HG03159 (cell line): Measurements from ENCODE around the gene PCNX1.
"Not testable (repeated sequence)": the region's sequence is repeated elsewhere in the genome, so short reads cannot be mapped to it uniquely, and the experiment has no call there.

Experiments used
- ATAC-seq: cut with Tn5 transposase; IDR thresholded peaks from one replicate; pipeline ENCODE4 v1.9.1; 2021; ENCODE audit warnings: mild to moderate bottlenecking, moderate library complexity; ENCODE audit not compliant: unreplicated experiment

Gene PCNX1

DNA sequence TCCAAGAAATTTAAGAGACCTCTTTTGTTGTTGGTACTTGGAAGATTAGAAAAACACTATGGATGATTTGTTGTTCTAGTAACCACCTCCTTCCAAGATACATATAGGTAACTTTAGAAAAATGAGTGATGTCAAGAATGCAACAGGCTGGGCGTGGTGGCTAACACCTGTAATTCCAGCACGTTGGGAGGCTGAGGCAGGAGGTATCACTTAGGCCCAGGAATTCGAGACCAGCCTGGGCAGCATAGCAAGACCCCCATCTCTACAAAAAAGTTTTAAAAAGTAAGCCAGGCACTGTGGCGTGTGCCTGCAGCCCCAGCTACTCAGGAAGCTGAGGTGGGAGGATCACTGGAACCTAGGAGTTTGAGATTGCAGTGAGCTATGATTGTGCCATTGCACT is 97.8 kb downstream of the PCNX1 start:
- no peak for ATAC-seq

GRCh38 chr14:71006200-71006563 is 98.9 kb downstream of the PCNX1 start:
- no peak for ATAC-seq

- no peak for ATAC-seq
Observed at GRCh38 chr14:71011479-71011878, 104.2 kb downstream of the PCNX1 start.

DNA sequence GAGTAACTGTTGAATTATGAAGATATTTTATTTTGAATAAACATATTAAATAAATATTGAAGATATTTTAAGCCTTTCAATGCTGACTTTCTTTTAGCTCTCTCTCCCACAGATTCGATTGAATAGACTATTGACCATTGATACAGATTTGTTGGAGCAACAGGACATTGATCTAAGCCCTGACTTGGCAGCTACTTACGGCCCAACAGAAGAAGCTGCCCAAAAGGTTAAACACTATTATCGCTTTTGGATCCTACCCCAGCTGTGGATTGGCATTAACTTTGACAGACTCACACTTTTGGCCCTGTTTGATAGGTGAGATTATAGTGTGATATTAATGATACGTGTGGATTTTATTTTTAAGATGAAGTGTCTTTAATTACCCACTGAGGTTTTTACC is 105.6 kb downstream of the PCNX1 start:
- no peak for ATAC-seq

DNA sequence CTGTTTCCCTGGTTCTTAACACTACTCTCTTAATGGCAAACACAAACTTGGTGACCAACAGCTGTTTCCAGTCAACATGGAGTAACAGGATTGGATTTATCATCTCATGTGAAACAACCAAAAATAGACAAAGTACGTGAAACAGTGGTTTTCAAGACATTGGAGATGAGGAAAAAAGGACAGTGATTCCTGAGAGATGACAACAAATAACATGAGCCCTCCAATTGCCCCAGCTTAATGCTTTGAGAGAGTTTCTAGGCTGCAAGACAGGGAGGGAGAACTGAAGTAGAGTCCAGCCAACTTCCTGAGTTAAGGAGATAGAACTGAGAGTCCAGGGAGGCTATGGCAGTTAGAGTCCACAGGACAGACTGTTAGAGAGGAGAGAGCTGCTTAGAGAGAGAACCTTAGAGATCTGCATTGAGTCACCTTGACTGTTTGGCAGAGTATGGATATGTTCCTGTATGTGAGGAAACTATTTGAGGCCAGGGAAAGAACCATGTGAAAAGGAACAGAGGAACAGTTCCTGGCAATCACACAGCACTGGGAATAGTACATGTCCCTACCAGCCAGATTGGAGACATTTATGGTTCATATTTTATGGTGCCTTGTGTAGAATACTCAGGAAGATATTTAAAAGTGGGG is 106.4 kb downstream of the PCNX1 start:
- no peak for ATAC-seq

GRCh38 chr14:71019917-71020316 is 112.7 kb downstream of the PCNX1 start:
- not testable (repeated sequence) for ATAC-seq

- ATAC-seq, result no peak
Observed at GRCh38 chr14:71021347-71022011, 114.2 kb downstream of the PCNX1 start.

DNA sequence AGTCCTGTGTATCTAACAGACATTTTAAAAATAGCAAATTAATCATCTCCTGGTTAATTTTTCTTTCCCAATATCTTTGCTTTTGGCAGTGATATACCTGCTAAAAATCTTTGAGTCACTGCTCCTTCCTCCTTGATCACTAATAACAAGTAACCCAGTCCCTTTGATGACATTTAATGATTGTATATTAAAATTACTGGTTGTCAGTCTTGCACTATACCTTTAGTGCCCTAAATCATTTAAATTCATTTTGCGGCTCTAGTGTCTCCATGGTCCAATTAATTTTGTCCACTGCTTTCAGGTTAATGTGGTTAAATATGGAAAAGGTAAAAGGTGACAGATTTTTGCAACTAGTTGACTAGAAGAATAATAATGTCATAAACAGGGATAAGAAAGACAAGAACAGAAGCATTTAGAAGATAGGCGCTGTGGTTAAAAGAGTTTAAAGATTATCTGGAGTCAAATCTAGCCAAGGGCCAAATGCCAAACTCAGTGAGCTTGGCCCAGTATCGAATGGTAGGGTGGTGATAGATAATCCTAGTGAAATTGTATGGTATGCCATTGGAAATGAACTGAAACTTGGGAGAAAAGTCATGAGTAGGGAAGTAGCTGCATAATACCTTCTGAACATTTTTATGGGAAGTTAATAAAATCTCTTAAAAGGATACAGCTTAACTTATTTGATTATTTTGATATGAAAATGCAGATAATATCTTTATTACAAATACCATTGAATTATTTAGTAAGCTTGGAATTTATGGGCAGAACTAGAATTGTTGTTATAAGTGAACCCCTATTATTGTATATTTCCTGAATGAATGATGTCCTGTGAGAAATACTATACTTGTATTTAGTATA is 115.0 kb downstream of the PCNX1 start:
- ATAC-seq, result no peak

DNA sequence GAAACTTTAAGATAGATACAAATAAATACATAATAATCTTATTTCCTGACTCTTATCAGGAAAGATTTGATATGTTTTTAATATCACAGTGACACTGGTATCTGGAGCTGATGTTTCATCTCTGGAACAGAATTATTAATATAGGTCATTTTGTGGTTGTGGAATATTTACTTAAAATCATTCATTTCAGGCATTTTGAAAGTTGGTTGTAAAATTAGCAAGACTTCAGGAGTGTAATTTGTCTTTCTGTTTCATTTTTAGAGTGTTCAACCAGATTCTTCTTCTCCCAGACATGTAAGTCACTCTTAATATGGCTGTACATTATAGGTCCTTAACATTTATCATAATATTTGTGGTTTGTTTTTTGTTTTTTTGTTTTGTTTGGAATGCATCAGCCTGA is 115.7 kb downstream of the PCNX1 start:
- no peak for ATAC-seq

DNA sequence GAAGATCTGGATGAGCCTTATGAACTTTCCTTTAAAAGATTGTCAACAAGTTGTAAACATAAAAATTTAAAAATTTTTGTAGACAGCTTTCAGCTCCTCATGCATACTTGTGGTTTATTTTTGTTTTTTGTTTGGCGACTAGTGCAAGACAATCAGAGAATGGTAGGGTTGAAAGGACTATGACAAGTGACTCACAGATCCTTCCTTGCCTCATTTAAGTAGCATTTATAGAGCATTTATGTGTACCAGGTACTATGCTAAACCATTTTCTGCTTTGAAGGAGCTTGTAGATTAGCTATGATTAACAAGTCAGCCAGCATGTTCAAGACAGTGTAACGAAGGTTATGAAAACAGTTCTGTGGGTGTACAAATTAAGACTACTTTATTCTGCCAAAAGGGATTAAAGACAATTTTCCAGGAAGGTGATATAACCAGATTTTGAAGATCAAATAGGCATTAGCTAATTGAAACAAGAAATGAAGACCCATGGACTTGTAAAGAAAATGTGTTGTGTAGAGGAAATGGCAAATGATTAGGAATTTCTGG is 122.0 kb downstream of the PCNX1 start:
- no peak for ATAC-seq

- no peak for ATAC-seq
Observed at GRCh38 chr14:71031000-71031399, 123.7 kb downstream of the PCNX1 start.

- ATAC-seq, result no peak
Observed at GRCh38 chr14:71036433-71036832, 129.2 kb downstream of the PCNX1 start.

DNA sequence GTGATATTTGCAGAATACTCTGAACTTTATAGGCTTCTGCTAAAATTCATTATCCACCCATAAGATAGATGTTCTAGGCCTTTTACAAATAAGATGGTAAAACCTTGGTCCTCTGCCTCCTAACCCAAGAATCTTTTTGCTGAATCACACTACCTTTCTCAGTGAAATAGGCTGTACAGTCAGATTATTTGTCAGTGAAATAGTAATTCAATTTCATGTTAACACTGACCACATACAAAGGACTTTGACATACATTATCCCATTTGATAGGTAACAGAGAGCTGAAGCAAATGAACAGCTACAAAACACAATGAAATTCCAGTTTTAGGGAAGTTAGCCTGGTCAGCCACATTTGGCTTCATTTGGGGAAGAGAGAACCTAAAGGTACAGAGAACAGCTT is 141.1 kb downstream of the PCNX1 start:
- ATAC-seq, result no peak

- ATAC-seq, result no peak
Observed at GRCh38 chr14:71049435-71050133, 142.3 kb downstream of the PCNX1 start.

- ATAC-seq, result no peak
Observed at GRCh38 chr14:71050227-71050823, 143.1 kb downstream of the PCNX1 start.

DNA sequence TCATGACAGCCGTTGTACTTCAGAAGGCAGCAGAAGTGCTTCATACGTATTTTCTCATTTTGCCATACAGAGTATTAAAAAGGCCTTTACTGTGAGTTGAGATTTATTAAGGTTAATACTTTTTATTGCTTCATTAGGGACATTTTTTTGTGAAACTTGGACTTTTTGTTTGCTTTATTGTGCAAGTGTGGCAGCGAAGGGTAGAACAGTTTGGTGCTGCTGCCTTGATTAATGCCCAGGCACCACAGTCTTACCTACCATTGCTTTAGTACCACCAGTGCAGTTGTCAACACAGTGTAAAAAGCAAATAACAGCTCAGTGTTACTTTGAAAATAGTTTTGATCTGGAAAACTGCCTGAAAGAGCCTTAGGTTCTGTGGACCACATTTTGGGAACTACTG is 147.4 kb downstream of the PCNX1 start:
- ATAC-seq, result no peak

DNA sequence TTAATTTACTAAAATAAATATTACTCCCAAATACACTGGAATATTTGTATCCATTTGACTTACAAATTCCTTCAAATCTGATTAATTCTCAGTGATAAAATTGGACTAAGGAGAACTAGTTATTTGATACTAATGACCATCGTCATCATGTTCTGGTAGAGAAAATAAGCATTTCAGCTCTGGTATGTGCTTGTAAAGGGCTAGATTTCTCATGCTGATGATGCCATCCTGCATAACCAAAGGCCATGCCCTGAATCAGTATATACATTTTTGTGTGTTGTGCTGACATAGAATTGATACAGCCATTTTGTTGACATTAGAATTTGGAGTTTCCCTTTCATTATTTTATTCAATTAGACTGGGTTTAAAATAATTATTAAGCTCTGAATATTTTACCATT is 148.9 kb downstream of the PCNX1 start:
- no peak for ATAC-seq

GRCh38 chr14:71060274-71060673 is 153.0 kb downstream of the PCNX1 start:
- no peak for ATAC-seq

GRCh38 chr14:71060825-71061455 is 153.7 kb downstream of the PCNX1 start:
- ATAC-seq, result no peak

GRCh38 chr14:71061458-71061857 is 154.2 kb downstream of the PCNX1 start:
- ATAC-seq, result no peak
